ENCODE measurements around the gene UROS. TPM values are rescaled to one million over a fixed set of nuclear protein-coding genes. Genes with fewer than 3 reads are reported as not detected.

The UROS gene
- total and polyA plus RNA-seq, 9 donors: 18.5 to 82.5 (median 28.6) TPM

DNA sequence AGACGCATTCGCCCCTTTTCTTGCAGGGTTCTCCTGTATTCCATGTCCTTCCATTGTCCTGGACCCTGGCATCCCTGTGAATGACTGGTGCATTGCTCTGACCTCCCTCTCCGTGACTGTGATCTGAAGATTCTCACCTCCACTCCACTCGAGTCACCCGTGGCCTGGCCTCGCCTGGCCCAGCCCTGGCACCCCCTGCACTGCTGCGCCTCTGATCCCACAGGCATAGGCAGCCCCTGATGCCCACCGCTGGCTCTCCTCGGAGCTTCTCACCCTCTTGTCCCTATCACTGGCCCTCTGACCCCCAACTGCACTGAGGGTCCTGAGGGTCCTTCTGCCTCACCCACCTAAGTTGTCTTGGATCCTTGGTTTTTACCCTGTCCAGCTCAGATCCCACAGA is 45.3 kb downstream of the UROS start:
- DNase-seq: no peak
- Histone ChIP-seq H3K27me3 (no peaks in the 10 kb centered on the region), H3K27ac (no peak overlapping the region), H3K9me3 (no peaks in the 10 kb centered on the region), H3K36me3 (no peaks in the 10 kb centered on the region), H3K4me3 (no peak overlapping the region), H3K4me1 (ENCODE audit: insufficient read depth) (no peaks in the 10 kb centered on the region)
- intact Hi-C loops (cut with DNase I): no loop called here
- no peak for TF ChIP-seq EP300 (IDR thresholded peaks at IDR 0.05)
- TF ChIP-seq POLR2A (IDR thresholded peaks at IDR 0.05): no peak
- TF ChIP-seq, protein P1, sequence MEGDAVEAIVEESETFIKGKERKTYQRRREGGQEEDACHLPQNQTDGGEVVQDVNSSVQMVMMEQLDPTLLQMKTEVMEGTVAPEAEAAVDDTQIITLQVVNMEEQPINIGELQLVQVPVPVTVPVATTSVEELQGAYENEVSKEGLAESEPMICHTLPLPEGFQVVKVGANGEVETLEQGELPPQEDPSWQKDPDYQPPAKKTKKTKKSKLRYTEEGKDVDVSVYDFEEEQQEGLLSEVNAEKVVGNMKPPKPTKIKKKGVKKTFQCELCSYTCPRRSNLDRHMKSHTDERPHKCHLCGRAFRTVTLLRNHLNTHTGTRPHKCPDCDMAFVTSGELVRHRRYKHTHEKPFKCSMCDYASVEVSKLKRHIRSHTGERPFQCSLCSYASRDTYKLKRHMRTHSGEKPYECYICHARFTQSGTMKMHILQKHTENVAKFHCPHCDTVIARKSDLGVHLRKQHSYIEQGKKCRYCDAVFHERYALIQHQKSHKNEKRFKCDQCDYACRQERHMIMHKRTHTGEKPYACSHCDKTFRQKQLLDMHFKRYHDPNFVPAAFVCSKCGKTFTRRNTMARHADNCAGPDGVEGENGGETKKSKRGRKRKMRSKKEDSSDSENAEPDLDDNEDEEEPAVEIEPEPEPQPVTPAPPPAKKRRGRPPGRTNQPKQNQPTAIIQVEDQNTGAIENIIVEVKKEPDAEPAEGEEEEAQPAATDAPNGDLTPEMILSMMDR (IDR thresholded peaks at IDR 0.05): no peak
- WGBS, 3 donors: 90 to 91% (median 91%) methylated on average over 9 of the region's 9 CpGs

DNA sequence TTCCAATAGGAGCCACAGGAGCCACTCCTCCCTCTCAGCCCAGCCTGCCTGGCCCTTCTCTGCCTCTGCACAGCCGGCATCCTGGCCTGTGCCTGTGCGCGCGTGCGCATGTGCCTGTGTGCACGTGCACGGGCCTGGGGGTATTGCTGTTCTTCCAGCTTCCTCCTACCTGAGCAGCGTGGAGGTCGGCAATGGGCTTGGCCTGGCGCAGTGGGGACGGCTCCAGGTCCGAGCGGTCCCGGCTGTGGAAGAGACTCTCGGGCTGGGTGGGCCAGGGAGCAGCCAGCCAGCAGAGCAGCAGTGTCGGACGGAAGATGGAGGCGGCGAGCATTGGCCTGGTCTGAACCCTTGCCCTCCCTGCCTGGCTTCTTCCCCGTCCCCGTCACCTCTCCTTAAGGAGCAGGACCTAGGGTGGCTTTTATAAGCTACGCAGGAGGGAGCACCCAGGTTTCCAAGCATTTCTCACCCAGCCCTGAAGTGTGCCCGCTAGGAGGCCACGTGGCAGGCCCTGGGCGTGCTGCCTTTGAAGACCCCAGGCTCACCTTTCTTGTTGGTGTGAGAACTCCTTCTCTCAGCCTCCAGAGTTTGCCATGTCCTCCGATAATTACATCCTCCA is 47.5 kb downstream of the UROS start, which contains the start of gene MMP21:
Gene MMP21 (minus strand): TSS at position 331 of the 616 bp plus-strand sequence. CDS start 0 bp downstream, at position 331.
- no peak for DNase-seq
- H3K27ac ChIP-seq: no peak within 1 kb of the TSS
- TF ChIP-seq POLR2A (IDR thresholded peaks at IDR 0.05) (no peak), EP300 (IDR thresholded peaks at IDR 0.05) (no peak)
- TF ChIP-seq, protein P1 (IDR thresholded peaks at IDR 0.05): no peak
- H3K27me3 ChIP-seq: no peaks in the 10 kb centered on the region
- intact Hi-C loops (cut with DNase I): no loop called here
- 93 to 94% (median 94%) methylated on average over 26 of the region's 26 CpGs for WGBS, 3 donors
- H3K9me3 ChIP-seq: no peaks in the 10 kb centered on the region
- H3K4me1 ChIP-seq (ENCODE audit: insufficient read depth): no peaks in the 10 kb centered on the region
- no peaks in the 10 kb centered on the region for H3K36me3 ChIP-seq
- no peak within 1 kb of the TSS for H3K4me3 ChIP-seq

GRCh38 chr10:125774581-125775191 is 48.4 kb downstream of the UROS start:
- 87 to 91% (median 88%) methylated on average over 31 to 32 of the region's 32 CpGs for WGBS, 3 donors
- Histone ChIP-seq H3K36me3 (no peaks in the 10 kb centered on the region), H3K4me3 (no peak overlapping the region), H3K27ac (no peak overlapping the region), H3K4me1 (ENCODE audit: insufficient read depth) (no peaks in the 10 kb centered on the region), H3K27me3 (no peaks in the 10 kb centered on the region), H3K9me3 (no peaks in the 10 kb centered on the region)
- no peak for DNase-seq
- TF ChIP-seq, protein P1 (IDR thresholded peaks at IDR 0.05): no peak
- TF ChIP-seq EP300 (IDR thresholded peaks at IDR 0.05) (no peak), POLR2A (IDR thresholded peaks at IDR 0.05) (no peak)
- intact Hi-C loops (cut with DNase I): no loop called here

- peak overlapping the region in 1 of 2 donors; percentile 41 for H3K27ac ChIP-seq
- TF ChIP-seq, protein P1 (IDR thresholded peaks at IDR 0.05): no peak
- TF ChIP-seq EP300 (IDR thresholded peaks at IDR 0.05) (no peak), POLR2A (IDR thresholded peaks at IDR 0.05) (no peak)
- no peaks in the 10 kb centered on the region for H3K9me3 ChIP-seq
- no peaks in the 10 kb centered on the region for H3K4me1 ChIP-seq (ENCODE audit: insufficient read depth)
- peak in 2 of 5 donors; percentile 20 to 58 for DNase-seq
- H3K27me3 ChIP-seq: no peaks in the 10 kb centered on the region
- intact Hi-C loops (cut with DNase I): no loop called here
- no peaks in the 10 kb centered on the region for H3K36me3 ChIP-seq
- H3K4me3 ChIP-seq: no peak overlapping the region
- WGBS, 3 donors: 60 to 65% (median 61%) methylated on average over 21 to 75 of the region's 75 CpGs
Measured at GRCh38 chr10:125773687-125774543, 49.1 kb downstream of the UROS start.
